Measurements from ENCODE around the gene AKR7A2.

DNA sequence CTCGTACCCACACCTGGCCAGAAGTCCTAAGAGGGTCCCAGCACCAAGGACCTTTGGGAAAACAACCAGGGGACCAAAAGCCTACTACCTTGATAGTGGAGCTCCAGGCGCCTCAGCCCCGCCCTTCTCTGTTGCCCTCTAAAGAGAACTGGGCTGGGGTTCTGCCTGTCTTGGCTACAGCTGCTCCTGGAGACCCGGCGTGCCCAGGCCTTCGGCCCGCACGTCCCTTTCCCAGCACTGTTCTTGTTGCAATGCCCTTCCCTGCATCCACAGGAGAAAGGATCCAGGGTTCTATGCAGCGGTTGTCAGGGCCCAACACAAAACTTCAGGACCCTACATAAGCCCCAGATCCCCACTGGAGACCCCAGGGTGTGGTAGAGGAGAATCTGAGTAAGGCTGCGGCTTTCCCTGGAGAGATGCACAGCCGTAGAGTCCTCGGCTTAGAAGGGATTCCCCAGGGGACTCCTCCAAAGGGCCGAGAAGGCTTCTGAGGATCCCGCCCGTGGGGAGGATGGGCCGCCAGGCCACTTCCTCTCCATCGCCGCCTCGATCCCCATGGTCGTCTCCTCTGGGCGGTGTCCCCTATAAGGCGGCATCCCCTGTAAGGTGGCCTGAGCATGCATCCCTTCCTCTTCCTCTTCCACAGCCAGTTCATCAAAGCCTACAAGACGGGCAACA lies 12.2 kb upstream of the AKR7A2 start:
- TF ChIP-seq POLR2AphosphoS5 (IDR thresholded peaks at IDR 0.05; ENCODE audit: low read depth, low read length) (no peak), FOXP2 (optimal IDR thresholded peaks at IDR 0.05; ENCODE audit: borderline replicate concordance, extremely low read depth, extremely low read length, insufficient read depth) (no peak), SIN3A (IDR thresholded peaks at IDR 0.05; ENCODE audit: borderline replicate concordance, insufficient read depth, low read length) (no peak)
